Activated CD4-positive, alpha-beta memory T cell treated with anti-CD3 and anti-CD28 coated beads, Interleukin-2, amount 10 ng/mL, durations not matched to agents 7 days and 5 days (primary cell): ENCODE results near the gene OPRD1. TPM values are rescaled to one million over a fixed set of nuclear protein-coding genes. Genes with fewer than 3 reads are reported as not detected.
A peak's percentile ranks its signal among the peaks of the same experiment; 100 is the strongest.
"Not testable (repeated sequence)": the region's sequence is repeated elsewhere in the genome, so short reads cannot be mapped to it uniquely, and the experiment has no call there.

Experiments
- CTCF ChIA-PET: fragments of 350-600 bp; sonication (Branson Sonifier 250); formaldehyde crosslinking; loops from one replicate; lab custom pipeline; 2021; ENCODE audit warnings: antibody characterized with exemption, inconsistent platforms; lab: Charles Lee
- POLR2A ChIA-PET: fragments of 350-600 bp; sonication (Branson Sonifier 250); formaldehyde crosslinking; loops from one replicate; lab custom pipeline; 2021; ENCODE audit warnings: antibody characterized with exemption; lab: Charles Lee
- DNase-seq: peaks from one replicate; pipeline ENCODE4 v3.0.0-alpha.2; 2020
- H3K27ac Mint-ChIP-seq: one replicate; pipeline ENCODE4 v1.8.0; 2021; ENCODE audit warnings: mild to moderate bottlenecking, mixed read lengths
- H3K27me3 Mint-ChIP-seq: one replicate; pipeline ENCODE4 v1.8.0; 2021; ENCODE audit warnings: mixed read lengths
- H3K36me3 Mint-ChIP-seq: one replicate; pipeline ENCODE4 v1.8.0; 2021; ENCODE audit warnings: low read depth, mixed read lengths
- H3K4me1 Mint-ChIP-seq: one replicate; pipeline ENCODE4 v1.8.0; 2021; ENCODE audit warnings: mixed read lengths
- H3K4me3 Mint-ChIP-seq: one replicate; pipeline ENCODE4 v1.8.0; 2021; ENCODE audit warnings: mild to moderate bottlenecking, mixed read lengths
- H3K9me3 Mint-ChIP-seq: one replicate; pipeline ENCODE4 v1.8.0; 2021; ENCODE audit warnings: mixed read lengths
- total RNA-seq, 2 experiments: library from RNA; stranded (reverse); gene quantifications; one replicate each; pipeline ENCODE4 v1.2.3, GENCODE V29; 2021

OPRD1 gene
- total RNA-seq, 2 experiments from 2014 or later, result not detected

GRCh38 chr1:28860332-28861073 is 48.5 kb downstream of the OPRD1 start:
- POLR2A ChIA-PET, result no interaction called here
- DNase-seq, result no peak
- Mint-ChIP-seq H3K4me1 (no peaks in the 10 kb centered on the region), H3K4me3 (no peak overlapping the region), H3K27ac (no peak overlapping the region), H3K36me3 (no peaks in the 10 kb centered on the region), H3K9me3 (no peaks in the 10 kb centered on the region), H3K27me3 (peaks cover 5% of the 10 kb centered on the region)
- CTCF ChIA-PET, result interaction anchor here (4.2 kb wide), 1 partner anchor 16 kb away, joined by 19 read pairs; no protein-coding TSS in a partner anchor

- ChIA-PET POLR2A (no interaction called here), CTCF (interaction anchor here (4.2 kb wide), 1 partner anchor 14 kb away, joined by 19 read pairs; no protein-coding TSS in a partner anchor)
- H3K9me3 Mint-ChIP-seq, result no peaks in the 10 kb centered on the region
- no peak overlapping the region for H3K27ac Mint-ChIP-seq
- peaks cover 6% of the 10 kb centered on the region for H3K27me3 Mint-ChIP-seq
- no peak for DNase-seq
- H3K4me3 Mint-ChIP-seq, result no peak overlapping the region
- no peaks in the 10 kb centered on the region for H3K36me3 Mint-ChIP-seq
- H3K4me1 Mint-ChIP-seq, result no peaks in the 10 kb centered on the region
Measured at GRCh38 chr1:28862571-28863403, 50.8 kb downstream of the OPRD1 start.

GRCh38 chr1:28864695-28865094 is 52.7 kb downstream of the OPRD1 start:
- Mint-ChIP-seq H3K9me3 (no peaks in the 10 kb centered on the region), H3K27me3 (peaks cover 7% of the 10 kb centered on the region), H3K4me3 (no peak overlapping the region), H3K36me3 (no peaks in the 10 kb centered on the region), H3K4me1 (no peaks in the 10 kb centered on the region), H3K27ac (no peak overlapping the region)
- ChIA-PET CTCF (no interaction called here), POLR2A (no interaction called here)
- DNase-seq, result no peak

GRCh38 chr1:28865997-28866650 is 54.2 kb downstream of the OPRD1 start:
- no peaks in the 10 kb centered on the region for H3K4me1 Mint-ChIP-seq
- H3K9me3 Mint-ChIP-seq, result no peaks in the 10 kb centered on the region
- CTCF ChIA-PET, result interaction anchor here (0.9 to 2.7 kb wide), 4 partner anchors 10 to 82 kb away, joined by 3 to 12 read pairs (median 6); no protein-coding TSS in a partner anchor
- peaks cover 7% of the 10 kb centered on the region for H3K27me3 Mint-ChIP-seq
- H3K36me3 Mint-ChIP-seq, result no peaks in the 10 kb centered on the region
- no peak overlapping the region for H3K27ac Mint-ChIP-seq
- DNase-seq, result no peak
- no peak overlapping the region for H3K4me3 Mint-ChIP-seq
- POLR2A ChIA-PET, result interaction anchor here (1.0 kb wide), 1 partner anchor 23 kb away, joined by 3 read pairs; no protein-coding TSS in a partner anchor

GRCh38 chr1:28867850-28868249 is 55.9 kb downstream of the OPRD1 start:
- H3K27ac Mint-ChIP-seq, result no peak overlapping the region
- ChIA-PET CTCF (interaction anchor here (0.6 to 2.7 kb wide), 5 partner anchors 8 to 83 kb away, joined by 3 to 12 read pairs (median 5); no protein-coding TSS in a partner anchor), POLR2A (no interaction called here)

GRCh38 chr1:28869952-28870351 is 58.0 kb downstream of the OPRD1 start:
- H3K27me3 Mint-ChIP-seq, result peaks cover 7% of the 10 kb centered on the region
- no peaks in the 10 kb centered on the region for H3K4me1 Mint-ChIP-seq
- no peak overlapping the region for H3K27ac Mint-ChIP-seq
- no peak for DNase-seq
- POLR2A ChIA-PET, result interaction anchor here (0.7 kb wide), 1 partner anchor 8 kb away, joined by 3 read pairs; no protein-coding TSS in a partner anchor
- no peaks in the 10 kb centered on the region for H3K36me3 Mint-ChIP-seq
- CTCF ChIA-PET, result interaction anchor here (1.2 kb wide), 1 partner anchor 163 kb away, joined by 3 read pairs; no protein-coding TSS in a partner anchor
- no peaks in the 10 kb centered on the region for H3K9me3 Mint-ChIP-seq
- H3K4me3 Mint-ChIP-seq, result no peak overlapping the region

More at GRCh38 chr1:28867850-28868249, 55.9 kb downstream of the OPRD1 start:
- Mint-ChIP-seq H3K4me3 (no peak overlapping the region), H3K9me3 (no peaks in the 10 kb centered on the region), H3K27me3 (peaks cover 7% of the 10 kb centered on the region), H3K36me3 (no peaks in the 10 kb centered on the region), H3K4me1 (no peaks in the 10 kb centered on the region)
- no peak for DNase-seq

GRCh38 chr1:28871631-28872401 is 59.8 kb downstream of the OPRD1 start:
- CTCF ChIA-PET, result no interaction called here
- peaks cover 8% of the 10 kb centered on the region for H3K27me3 Mint-ChIP-seq
- no peak overlapping the region for H3K4me3 Mint-ChIP-seq
- H3K27ac Mint-ChIP-seq, result no peak overlapping the region
- no peaks in the 10 kb centered on the region for H3K36me3 Mint-ChIP-seq
- POLR2A ChIA-PET, result no interaction called here
- H3K9me3 Mint-ChIP-seq, result no peaks in the 10 kb centered on the region
- no peak for DNase-seq
- no peaks in the 10 kb centered on the region for H3K4me1 Mint-ChIP-seq

GRCh38 chr1:28875134-28875533 is 63.2 kb downstream of the OPRD1 start:
- H3K36me3 Mint-ChIP-seq, DNase-seq, H3K27me3 Mint-ChIP-seq, POLR2A ChIA-PET, H3K4me3 Mint-ChIP-seq, H3K9me3 Mint-ChIP-seq, H3K27ac Mint-ChIP-seq, H3K4me1 Mint-ChIP-seq: not testable (repeated sequence)
- CTCF ChIA-PET, result interaction anchor here (0.7 to 11.3 kb wide), 9 partner anchors 8 to 627 kb away, joined by 3 to 284 read pairs (median 5); no protein-coding TSS in a partner anchor

GRCh38 chr1:28877132-28877781 is 65.3 kb downstream of the OPRD1 start:
- Mint-ChIP-seq H3K27ac (no peak overlapping the region), H3K4me1 (peaks cover 6% of the 10 kb centered on the region), H3K27me3 (peaks cover 4% of the 10 kb centered on the region), H3K4me3 (no peak overlapping the region), H3K36me3 (no peaks in the 10 kb centered on the region), H3K9me3 (no peaks in the 10 kb centered on the region)
- ChIA-PET CTCF (interaction anchor here (0.6 to 11.3 kb wide), 57 partner anchors 8 to 1208 kb away, joined by 3 to 284 read pairs (median 4); partner anchors contain the start of genes EYA3, GMEB1, SRSF4 and TAF12), POLR2A (interaction anchor here (0.7 to 2.5 kb wide), 9 partner anchors 92 to 549 kb away, joined by 3 to 14 read pairs (median 3); partner anchors contain the start of genes MED18, RNU11 and TAF12)
- peak; percentile 81 for DNase-seq

GRCh38 chr1:28878796-28879195 is 66.8 kb downstream of the OPRD1 start:
- Mint-ChIP-seq H3K36me3 (no peaks in the 10 kb centered on the region), H3K9me3 (no peaks in the 10 kb centered on the region), H3K27me3 (peaks cover 4% of the 10 kb centered on the region), H3K4me3 (no peak overlapping the region), H3K4me1 (peaks cover 10% of the 10 kb centered on the region), H3K27ac (no peak overlapping the region)
- DNase-seq, result no peak
- CTCF ChIA-PET, result interaction anchor here (0.8 to 11.3 kb wide), 7 partner anchors 12 to 321 kb away, joined by 3 to 284 read pairs (median 23); partner anchors contain the start of gene TAF12
- POLR2A ChIA-PET, result interaction anchor here (1.0 kb wide), 1 partner anchor 9 kb away, joined by 3 read pairs; no protein-coding TSS in a partner anchor

- Mint-ChIP-seq H3K9me3 (no peaks in the 10 kb centered on the region), H3K27ac (no peak overlapping the region), H3K4me3 (no peak overlapping the region), H3K36me3 (no peaks in the 10 kb centered on the region), H3K27me3 (peaks cover under 1% of the 10 kb centered on the region), H3K4me1 (peaks cover 38% of the 10 kb centered on the region)
- ChIA-PET CTCF (interaction anchor here (0.6 to 11.3 kb wide), 19 partner anchors 9 to 428 kb away, joined by 3 to 284 read pairs (median 3); partner anchors contain the start of genes SRSF4 and YTHDF2), POLR2A (interaction anchor here (0.9 to 1.2 kb wide), 8 partner anchors 32 to 320 kb away, joined by 3 to 6 read pairs (median 4); partner anchors contain the start of gene SRSF4)
- peak; percentile 83 for DNase-seq
Measured at GRCh38 chr1:28882009-28882628, 70.1 kb downstream of the OPRD1 start.
